WTC11 (cell line): ENCODE measurements around the gene LGALS7. TPM values are rescaled to one million over a fixed set of nuclear protein-coding genes. Genes with fewer than 3 reads are reported as not detected.
"Not testable (repeated sequence)": the region's sequence is repeated elsewhere in the genome, so short reads cannot be mapped to it uniquely, and the experiment has no call there.

ENCODE experiments used
- ATAC-seq: fragments of 200-7000 bp; cut with Tn5 transposase; 2 replicates; pipeline ENCODE4 v1.10.0; 2021; ENCODE audit warnings: mild to moderate bottlenecking, moderate library complexity
- CTCF ChIA-PET: fragments of 300-600 bp; sonication (Branson Sonifier 250); formaldehyde crosslinking; loops from one replicate; lab custom pipeline; 2021; ENCODE audit warnings: antibody characterized with exemption; lab: Charles Lee
- POLR2A ChIA-PET: fragments of 350-600 bp; sonication (Branson Sonifier 250); formaldehyde crosslinking; loops from one replicate; lab custom pipeline; 2021; ENCODE audit warnings: antibody characterized with exemption; lab: Charles Lee
- DNase-seq: peaks from one replicate; pipeline ENCODE4 v3.0.0; 2021; ENCODE audit warnings: low spot score
- H3K27ac Mint-ChIP-seq: 2 replicates; pipeline ENCODE4 v1.8.0; 2021; ENCODE audit warnings: mixed read lengths
- H3K27me3 Mint-ChIP-seq: 2 replicates; pipeline ENCODE4 v1.8.0; 2021; ENCODE audit warnings: low read depth, mild to moderate bottlenecking, moderate library complexity, mixed read lengths
- H3K36me3 Mint-ChIP-seq: 2 replicates; pipeline ENCODE4 v1.8.0; 2021; ENCODE audit warnings: mixed read lengths
- H3K4me1 Mint-ChIP-seq: 2 replicates; pipeline ENCODE4 v1.8.0; 2022; ENCODE audit warnings: mixed read lengths
- H3K4me3 Mint-ChIP-seq: 2 replicates; pipeline ENCODE4 v1.8.0; 2021; ENCODE audit warnings: mild to moderate bottlenecking, moderate library complexity, mixed read lengths
- H3K9me3 Mint-ChIP-seq: 2 replicates; pipeline ENCODE4 v1.8.0; 2021; ENCODE audit warnings: mixed read lengths
- E2F1 ChIP-seq: sonication (generic); formaldehyde crosslinking; IDR thresholded peaks from 2 replicates; pipeline ENCODE4 v1.8.0; 2022; ENCODE audit warnings: mild to moderate bottlenecking, missing genetic modification reagents
- FOXP1 ChIP-seq: sonication (generic); formaldehyde crosslinking; IDR thresholded peaks from 2 replicates; pipeline ENCODE4 v1.8.0; 2022; ENCODE audit warnings: missing genetic modification reagents, mild to moderate bottlenecking, moderate library complexity, borderline replicate concordance
- GRHL2 ChIP-seq: fragments of 250-450 bp; sonication (Bioruptor Pico); IDR thresholded peaks from 2 replicates; pipeline ENCODE4 v1.8.0; 2022; ENCODE audit warnings: mild to moderate bottlenecking, moderate library complexity; ENCODE audit not compliant: insufficient replicate concordance, severe bottlenecking
- JAZF1 ChIP-seq: fragments of 250-450 bp; sonication (Bioruptor Pico); IDR thresholded peaks from 2 replicates; pipeline ENCODE4 v1.9.0; 2021; ENCODE audit warnings: moderate library complexity, mild to moderate bottlenecking, inconsistent platforms
- KAT7 ChIP-seq: sonication (generic); formaldehyde crosslinking; IDR thresholded peaks from 2 replicates; pipeline ENCODE4 v1.8.1; 2023; ENCODE audit warnings: missing genetic modification reagents, mild to moderate bottlenecking, borderline replicate concordance
- NFE2L1 ChIP-seq: sonication (generic); formaldehyde crosslinking; IDR thresholded peaks from 2 replicates; pipeline ENCODE4 v1.8.1; 2023; ENCODE audit warnings: missing genetic modification reagents
- OVOL2 ChIP-seq: fragments of 250-450 bp; sonication (Bioruptor Pico); IDR thresholded peaks from 2 replicates; pipeline ENCODE4 v1.9.0; 2021; ENCODE audit warnings: mild to moderate bottlenecking, borderline replicate concordance
- RORB ChIP-seq: fragments of 250-450 bp; sonication (Bioruptor Pico); IDR thresholded peaks from 2 replicates; pipeline ENCODE4 v1.9.0; 2021; ENCODE audit warnings: mild to moderate bottlenecking
- SMAD4 ChIP-seq: sonication (generic); formaldehyde crosslinking; IDR thresholded peaks from 2 replicates; pipeline ENCODE4 v1.8.0; 2022; ENCODE audit warnings: mild to moderate bottlenecking, missing genetic modification reagents
- ZBTB21 ChIP-seq: sonication (generic); formaldehyde crosslinking; IDR thresholded peaks from 2 replicates; pipeline ENCODE4 v1.8.1; 2023; ENCODE audit warnings: mild to moderate bottlenecking, missing genetic modification reagents, borderline replicate concordance
- ZNF416 ChIP-seq: fragments of 250-450 bp; sonication (Bioruptor Pico); IDR thresholded peaks from 2 replicates; pipeline ENCODE4 v1.9.0; 2021; ENCODE audit warnings: mild to moderate bottlenecking, inconsistent platforms
- ZSCAN18 ChIP-seq: fragments of 250-450 bp; sonication (Bioruptor Pico); IDR thresholded peaks from 2 replicates; pipeline ENCODE4 v2.1.2; 2022; ENCODE audit warnings: mild to moderate bottlenecking, moderate library complexity
- total RNA-seq: library from RNA; stranded (reverse); gene quantifications from 3 replicates; pipeline ENCODE4 v1.2.3, GENCODE V29; 2021

The LGALS7 gene
- total RNA-seq, 1 experiment from 2014 or later = 2.3 TPM

DNA sequence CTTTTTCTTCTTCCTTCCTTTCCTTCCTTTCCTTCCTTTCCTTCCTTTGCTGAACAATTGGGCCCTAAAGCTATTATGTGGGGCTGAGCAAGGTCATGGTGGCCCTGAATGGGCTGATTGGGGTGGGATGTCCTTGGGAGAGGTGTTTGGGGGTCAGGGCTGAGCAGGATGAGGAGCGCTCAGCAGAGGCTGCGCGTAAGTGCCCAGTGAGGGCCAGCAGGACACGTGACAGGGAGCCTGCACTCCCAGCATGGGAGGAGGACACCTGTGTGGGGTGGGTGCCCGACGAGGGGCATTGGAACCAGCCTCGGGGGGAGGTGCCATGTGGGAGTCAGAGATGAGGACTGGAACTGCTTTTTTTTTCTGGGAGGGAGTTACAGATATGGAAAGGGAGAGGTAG is 5.4 kb upstream of the LGALS7 start (continued):
- no peak for TF ChIP-seq ZNF416
- no peak for TF ChIP-seq RORB (CRISPR knock-in tag)
- no peak for TF ChIP-seq SMAD4 (CRISPR knock-in tag)
- no peak for TF ChIP-seq OVOL2
- no peak for TF ChIP-seq ZSCAN18 (CRISPR knock-in tag)
- no peak for TF ChIP-seq ZBTB21 (CRISPR knock-in tag)

GRCh38 chr19:38774181-38774950 is 1.0 kb upstream of the LGALS7 start:
- no peaks in the 10 kb centered on the region for H3K36me3 Mint-ChIP-seq
- H3K4me3 Mint-ChIP-seq = no peak overlapping the region
- no peaks in the 10 kb centered on the region for H3K9me3 Mint-ChIP-seq
- ChIA-PET CTCF (interaction anchor here (0.7 to 1.6 kb wide), 3 partner anchors 19 to 156 kb away, joined by 3 to 12 read pairs (median 4); partner anchors contain the start of genes MRPS12 and SARS2), POLR2A (interaction anchor here (0.5 kb wide), 1 partner anchor 34 kb away, joined by 5 read pairs; no protein-coding TSS in a partner anchor)
- H3K27ac Mint-ChIP-seq = no peak overlapping the region
- DNase-seq = no peak
- H3K4me1 Mint-ChIP-seq = peaks cover 5% of the 10 kb centered on the region
- peaks cover 1% of the 10 kb centered on the region for H3K27me3 Mint-ChIP-seq
- no peak for ATAC-seq
- TF ChIP-seq KAT7 (CRISPR knock-in tag) (no peak), GRHL2 (CRISPR knock-in tag) (no peak), E2F1 (CRISPR knock-in tag) (no peak), NFE2L1 (CRISPR knock-in tag) (no peak), FOXP1 (no peak), JAZF1 (CRISPR knock-in tag) (no peak)

GRCh38 chr19:38771569-38771968 is 1.7 kb downstream of the LGALS7 start:
- H3K36me3 Mint-ChIP-seq, H3K4me1 Mint-ChIP-seq, POLR2A ChIA-PET, CTCF ChIA-PET, DNase-seq, H3K27me3 Mint-ChIP-seq, H3K4me3 Mint-ChIP-seq, H3K9me3 Mint-ChIP-seq, H3K27ac Mint-ChIP-seq: not testable (repeated sequence)
- peak; percentile 56 for ATAC-seq

DNA sequence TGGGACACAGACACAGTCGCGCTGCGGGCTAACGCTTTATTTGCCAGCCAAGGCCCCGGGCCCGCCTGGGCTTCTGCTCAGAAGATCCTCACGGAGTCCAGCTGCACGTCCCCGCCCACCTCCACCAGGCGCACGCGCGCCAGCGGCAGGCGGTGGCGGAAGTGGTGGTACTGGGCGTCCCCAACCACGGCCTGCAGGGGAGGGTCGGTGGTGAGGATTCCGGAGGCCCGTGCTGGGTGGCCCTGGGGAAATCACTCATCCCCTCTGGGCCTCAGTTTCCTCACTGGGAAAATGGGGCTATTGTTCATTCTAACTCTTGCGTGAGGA is 2.4 kb downstream of the LGALS7 start:
- POLR2A ChIA-PET, H3K36me3 Mint-ChIP-seq, DNase-seq, H3K27ac Mint-ChIP-seq, CTCF ChIA-PET, H3K27me3 Mint-ChIP-seq, H3K4me3 Mint-ChIP-seq, H3K4me1 Mint-ChIP-seq, H3K9me3 Mint-ChIP-seq: not testable (repeated sequence)
- peak; percentile 76 for ATAC-seq

GRCh38 chr19:38770228-38770948 is 2.9 kb downstream of the LGALS7 start:
- not testable (repeated sequence) for H3K9me3 Mint-ChIP-seq, H3K4me3 Mint-ChIP-seq, H3K27ac Mint-ChIP-seq, H3K27me3 Mint-ChIP-seq, H3K36me3 Mint-ChIP-seq, H3K4me1 Mint-ChIP-seq
- CTCF ChIA-PET = interaction anchor here (0.5 to 1.7 kb wide), 24 partner anchors 9 to 893 kb away, joined by 3 to 27 read pairs (median 7); partner anchors contain the start of genes ACTN4, CAPN12, CCER2 and ECH1
- peak; percentile 2; the same call in 1 of the 2 replicates for ATAC-seq
- peak; percentile 17 for DNase-seq
- POLR2A ChIA-PET = interaction anchor here (0.9 to 1.2 kb wide), 2 partner anchors 36 to 82 kb away, joined by 3 to 4 read pairs; no protein-coding TSS in a partner anchor
